Thyroid gland (tissue), 4 donors: ENCODE results near the gene GNLY.

Source experiments
- CTCF ChIP-seq, 6 experiments: fragments of 200-600 bp in 3 of 6; fragments of 450-650 bp in 3 of 6; sonication (generic) in 3 of 6; IDR thresholded peaks; one replicate each; pipeline ENCODE4 v1.5.1; 2016 to 2019; ENCODE audit warnings: antibody characterized with exemption in 6 of 6, mild to moderate bottlenecking in 2 of 6, inconsistent platforms in 1 of 6, moderate library complexity in 1 of 6
- POLR2A ChIP-seq, 2 donors: fragments of 450-650 bp; IDR thresholded peaks; one replicate each; pipeline ENCODE4 v1.6.1; 2017; ENCODE audit warnings: antibody characterized with exemption in 2 of 2, mild to moderate bottlenecking in 2 of 2, moderate library complexity in 1 of 2

- no peak for TF ChIP-seq CTCF (IDR thresholded peaks at IDR 0.05)
- TF ChIP-seq POLR2A (IDR thresholded peaks at IDR 0.05): no peak
Observed at GRCh38 chr2:85720533-85720932, 26.4 kb downstream of the GNLY start.
